Measurements from ENCODE around the gene WDCP. TPM values are rescaled to one million over a fixed set of nuclear protein-coding genes. Genes with fewer than 3 reads are reported as not detected.

WDCP gene
- total RNA-seq, 1 donor, result 9.3 TPM

DNA sequence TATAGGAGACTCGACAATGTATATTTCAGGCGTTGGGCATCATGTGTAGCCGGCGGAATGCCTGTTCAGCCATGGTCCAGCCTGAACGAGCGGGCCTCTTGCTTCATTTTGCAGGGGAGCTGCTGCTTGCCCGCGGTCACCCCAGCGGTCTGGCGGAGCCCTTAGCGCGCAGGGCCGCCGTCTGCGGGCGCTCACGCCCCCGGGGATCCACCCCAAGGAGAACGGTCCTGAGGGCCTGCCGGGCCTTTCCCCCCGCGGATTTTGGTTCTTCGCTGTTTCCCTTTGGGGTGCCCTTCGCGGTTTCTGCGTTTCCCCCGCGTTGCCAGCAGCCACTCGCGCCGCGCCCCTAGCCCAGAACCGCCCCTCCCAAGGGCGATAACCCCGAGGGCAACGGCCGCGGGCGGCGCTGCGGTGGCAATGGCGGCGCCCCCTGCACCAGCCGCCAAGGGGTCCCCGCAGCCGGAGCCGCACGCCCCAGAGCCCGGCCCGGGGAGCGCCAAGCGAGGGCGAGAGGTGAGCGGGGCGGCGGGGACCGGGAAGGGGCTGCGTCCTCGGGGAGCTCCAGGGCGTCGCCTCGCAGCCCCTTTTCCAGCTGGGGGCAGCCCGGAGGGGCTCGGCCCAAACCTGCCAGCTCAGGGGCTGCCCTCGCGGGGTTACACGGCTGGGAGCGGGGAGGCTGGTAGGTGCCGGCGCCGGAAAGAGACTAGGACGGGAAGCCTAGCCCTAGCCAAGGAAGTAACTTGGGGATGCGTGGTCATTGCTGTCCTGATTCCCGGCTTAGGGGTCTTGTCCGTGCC lies 37.3 kb downstream of the WDCP start, which contains the start of gene MFSD2B:
TSS of gene MFSD2B (plus strand) at position 406 of the 797 bp plus-strand sequence. CDS start at position 418, 12 bp downstream.
- peak within 1 kb of the TSS; percentile 55 for H3K4me3 ChIP-seq (ENCODE audit: low read depth, low read length)
- peak; percentile 11 for DNase-seq (ENCODE audit: low read depth)
- TF ChIP-seq, protein P1, sequence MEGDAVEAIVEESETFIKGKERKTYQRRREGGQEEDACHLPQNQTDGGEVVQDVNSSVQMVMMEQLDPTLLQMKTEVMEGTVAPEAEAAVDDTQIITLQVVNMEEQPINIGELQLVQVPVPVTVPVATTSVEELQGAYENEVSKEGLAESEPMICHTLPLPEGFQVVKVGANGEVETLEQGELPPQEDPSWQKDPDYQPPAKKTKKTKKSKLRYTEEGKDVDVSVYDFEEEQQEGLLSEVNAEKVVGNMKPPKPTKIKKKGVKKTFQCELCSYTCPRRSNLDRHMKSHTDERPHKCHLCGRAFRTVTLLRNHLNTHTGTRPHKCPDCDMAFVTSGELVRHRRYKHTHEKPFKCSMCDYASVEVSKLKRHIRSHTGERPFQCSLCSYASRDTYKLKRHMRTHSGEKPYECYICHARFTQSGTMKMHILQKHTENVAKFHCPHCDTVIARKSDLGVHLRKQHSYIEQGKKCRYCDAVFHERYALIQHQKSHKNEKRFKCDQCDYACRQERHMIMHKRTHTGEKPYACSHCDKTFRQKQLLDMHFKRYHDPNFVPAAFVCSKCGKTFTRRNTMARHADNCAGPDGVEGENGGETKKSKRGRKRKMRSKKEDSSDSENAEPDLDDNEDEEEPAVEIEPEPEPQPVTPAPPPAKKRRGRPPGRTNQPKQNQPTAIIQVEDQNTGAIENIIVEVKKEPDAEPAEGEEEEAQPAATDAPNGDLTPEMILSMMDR (IDR thresholded peaks at IDR 0.05; ENCODE audit: insufficient read depth, low read length), result no peak

DNA sequence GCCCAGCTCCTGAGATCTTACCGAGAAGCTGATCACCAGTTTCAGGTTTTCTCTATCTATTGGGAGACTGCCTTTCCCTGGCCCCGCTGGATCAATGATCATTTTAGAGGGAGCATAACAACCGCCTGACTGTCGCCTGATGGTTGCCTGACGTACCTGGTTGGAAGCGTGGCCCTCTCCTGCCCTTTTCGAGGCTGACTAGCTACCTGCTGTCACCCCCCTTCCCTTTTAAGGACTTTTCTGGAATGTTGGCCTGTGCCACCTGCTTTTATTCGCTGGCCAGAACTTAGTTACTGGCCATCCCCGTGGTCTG lies 37.9 kb downstream of the WDCP start:
- TF ChIP-seq, protein P1 (IDR thresholded peaks at IDR 0.05; ENCODE audit: insufficient read depth, low read length), result no peak
- DNase-seq (ENCODE audit: low read depth), result no peak
- peak overlapping the region; percentile 55 for H3K4me3 ChIP-seq (ENCODE audit: low read depth, low read length)

DNA sequence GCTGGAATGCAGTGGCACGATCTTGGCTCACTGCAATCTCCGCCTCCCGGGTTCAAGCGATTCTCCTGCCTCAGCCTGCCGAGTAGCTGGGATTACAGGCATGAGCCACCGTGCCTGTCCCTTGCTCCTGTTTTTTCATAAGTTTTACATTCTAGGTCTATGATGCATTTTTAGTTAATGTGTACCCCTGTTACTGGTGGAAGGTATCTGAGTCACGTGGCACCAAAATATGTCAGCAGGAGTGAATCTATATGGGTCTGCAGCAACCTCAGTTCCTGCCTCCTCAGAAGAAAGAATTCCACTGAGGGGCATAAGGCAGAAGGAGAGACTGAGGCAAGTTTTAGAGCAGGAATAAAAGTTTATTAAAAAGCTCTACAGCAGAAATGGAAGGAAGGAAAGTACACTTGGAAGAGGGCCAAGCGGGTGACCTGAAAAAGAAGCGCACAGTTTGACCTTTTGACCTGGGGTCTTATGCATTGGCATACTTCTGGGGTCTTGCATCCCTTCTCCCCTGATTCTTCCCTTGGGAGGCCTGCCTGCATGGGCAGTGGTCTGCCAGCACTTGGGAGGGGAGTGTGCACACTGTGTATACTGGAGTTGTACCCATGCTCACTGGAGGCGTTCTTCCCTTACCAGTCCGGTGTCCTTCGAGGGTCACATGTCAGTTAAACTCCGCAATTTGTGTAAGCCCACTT lies 38.4 kb downstream of the WDCP start:
- TF ChIP-seq, protein P1 (IDR thresholded peaks at IDR 0.05; ENCODE audit: insufficient read depth, low read length), result no peak
- no peak for DNase-seq (ENCODE audit: low read depth)
- H3K4me3 ChIP-seq (ENCODE audit: low read depth, low read length), result no peak overlapping the region

DNA sequence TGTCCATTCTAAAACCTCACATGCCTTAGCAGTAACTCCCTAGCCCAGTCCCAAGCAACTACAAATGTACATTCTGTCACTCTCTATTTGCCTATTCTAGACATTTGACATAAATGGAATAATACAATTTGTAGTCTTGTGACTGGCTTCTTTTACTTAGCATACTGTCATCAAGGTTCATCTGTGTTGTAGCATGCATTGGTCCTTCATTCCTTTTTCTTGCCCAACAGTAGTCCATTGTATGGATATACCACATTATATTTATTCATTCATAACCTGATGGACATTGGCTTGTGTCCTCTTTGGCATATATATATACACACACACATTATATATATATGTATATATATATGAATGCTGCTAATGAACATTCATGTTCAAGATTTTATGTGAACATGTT lies 39.5 kb downstream of the WDCP start:
- TF ChIP-seq, protein P1 (IDR thresholded peaks at IDR 0.05; ENCODE audit: insufficient read depth, low read length), result no peak
- no peak overlapping the region for H3K4me3 ChIP-seq (ENCODE audit: low read depth, low read length)
- no peak for DNase-seq (ENCODE audit: low read depth)

DNA sequence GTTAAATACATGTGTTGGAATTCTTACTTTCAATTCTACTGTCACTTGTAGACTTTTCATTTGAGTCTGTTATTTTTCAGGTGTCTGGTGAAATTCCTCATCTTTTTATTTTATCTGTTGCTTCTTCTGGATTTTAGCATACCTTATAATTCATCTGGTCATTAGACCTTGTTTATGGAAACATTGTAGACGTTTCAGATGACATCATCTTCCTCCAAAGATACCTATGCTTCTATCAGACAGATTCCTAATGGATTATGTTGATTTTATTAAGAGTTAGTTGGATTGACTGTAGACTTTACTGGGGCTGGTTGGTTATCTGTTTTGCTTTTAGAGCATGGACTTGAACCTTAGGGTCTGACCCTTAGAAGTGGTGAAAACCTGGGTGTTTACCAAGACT lies 52.6 kb downstream of the WDCP start:
- TF ChIP-seq, protein P1 (IDR thresholded peaks at IDR 0.05; ENCODE audit: insufficient read depth, low read length), result no peak
- no peak overlapping the region for H3K4me3 ChIP-seq (ENCODE audit: low read depth, low read length)
- DNase-seq (ENCODE audit: low read depth), result no peak

DNA sequence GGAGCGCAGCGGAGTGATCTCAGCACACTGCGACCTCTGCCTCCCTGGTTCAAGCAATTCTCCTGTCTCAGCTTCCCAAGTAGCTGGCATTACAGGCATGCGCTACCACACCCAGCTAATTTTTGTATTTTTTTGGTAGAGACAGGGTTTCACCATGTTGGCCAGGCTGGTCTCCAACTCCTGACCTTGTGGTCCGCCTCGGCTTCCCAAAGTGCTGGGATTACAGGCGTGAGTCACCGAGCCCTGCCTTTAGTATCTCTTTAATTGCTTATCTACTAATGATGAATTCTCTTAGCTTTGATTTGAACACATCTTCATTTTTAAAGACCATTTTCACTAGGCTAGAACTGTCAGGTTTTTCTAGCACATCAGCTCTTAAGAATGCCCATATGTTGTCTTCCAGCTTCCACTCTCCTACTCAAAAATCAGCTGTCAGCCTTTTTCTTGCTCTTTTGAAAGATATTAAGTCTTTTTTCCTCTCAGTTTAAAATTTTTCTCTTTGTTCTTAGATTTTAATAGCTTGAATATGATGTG lies 53.4 kb downstream of the WDCP start:
- no peak for DNase-seq (ENCODE audit: low read depth)
- TF ChIP-seq, protein P1 (IDR thresholded peaks at IDR 0.05; ENCODE audit: insufficient read depth, low read length), result no peak
- H3K4me3 ChIP-seq (ENCODE audit: low read depth, low read length), result no peak overlapping the region
